Fibroblast of mammary gland (primary cell): ENCODE data around the gene ETS1.

Experiments
- DNase-seq: peaks from one replicate; pipeline ENCODE4 v3.0.0-alpha.2; 2010; ENCODE audit warnings: low read depth
- H3K4me3 ChIP-seq: 2 replicates; pipeline ENCODE4 v1.5.1; 2011; ENCODE audit warnings: low read depth, mild to moderate bottlenecking, low read length, moderate library complexity; ENCODE audit not compliant: control insufficient read depth
- TF ChIP-seq, protein P1 (sequence below): conservative IDR thresholded peaks from 2 replicates; pipeline ENCODE4 v1.5.1; 2011; ENCODE audit warnings: low read depth, low read length, inconsistent platforms; ENCODE audit not compliant: control insufficient read depth, insufficient read depth

Gene ETS1

DNA sequence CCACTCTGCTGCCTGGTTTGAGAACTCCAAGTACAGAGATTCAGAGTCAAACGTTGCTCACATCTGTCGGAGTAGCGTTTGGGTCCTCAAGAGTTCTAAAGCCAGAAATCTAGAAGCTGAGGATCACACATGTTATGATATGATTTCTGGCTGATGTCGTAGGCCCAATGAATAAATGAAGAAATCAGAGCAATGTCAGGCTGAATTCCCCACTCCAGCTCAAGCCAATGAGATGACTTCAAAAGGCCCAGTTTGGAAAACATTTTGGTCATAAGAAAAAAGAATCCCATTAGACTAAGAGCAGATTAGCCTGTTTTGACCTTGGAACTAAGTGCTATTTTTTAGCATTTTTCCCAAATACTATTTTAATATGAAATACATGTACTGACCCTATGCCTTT is 106.7 kb downstream of the ETS1 start:
- no peak overlapping the region for H3K4me3 ChIP-seq
- TF ChIP-seq, protein P1, sequence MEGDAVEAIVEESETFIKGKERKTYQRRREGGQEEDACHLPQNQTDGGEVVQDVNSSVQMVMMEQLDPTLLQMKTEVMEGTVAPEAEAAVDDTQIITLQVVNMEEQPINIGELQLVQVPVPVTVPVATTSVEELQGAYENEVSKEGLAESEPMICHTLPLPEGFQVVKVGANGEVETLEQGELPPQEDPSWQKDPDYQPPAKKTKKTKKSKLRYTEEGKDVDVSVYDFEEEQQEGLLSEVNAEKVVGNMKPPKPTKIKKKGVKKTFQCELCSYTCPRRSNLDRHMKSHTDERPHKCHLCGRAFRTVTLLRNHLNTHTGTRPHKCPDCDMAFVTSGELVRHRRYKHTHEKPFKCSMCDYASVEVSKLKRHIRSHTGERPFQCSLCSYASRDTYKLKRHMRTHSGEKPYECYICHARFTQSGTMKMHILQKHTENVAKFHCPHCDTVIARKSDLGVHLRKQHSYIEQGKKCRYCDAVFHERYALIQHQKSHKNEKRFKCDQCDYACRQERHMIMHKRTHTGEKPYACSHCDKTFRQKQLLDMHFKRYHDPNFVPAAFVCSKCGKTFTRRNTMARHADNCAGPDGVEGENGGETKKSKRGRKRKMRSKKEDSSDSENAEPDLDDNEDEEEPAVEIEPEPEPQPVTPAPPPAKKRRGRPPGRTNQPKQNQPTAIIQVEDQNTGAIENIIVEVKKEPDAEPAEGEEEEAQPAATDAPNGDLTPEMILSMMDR: no peak
- DNase-seq: no peak

DNA sequence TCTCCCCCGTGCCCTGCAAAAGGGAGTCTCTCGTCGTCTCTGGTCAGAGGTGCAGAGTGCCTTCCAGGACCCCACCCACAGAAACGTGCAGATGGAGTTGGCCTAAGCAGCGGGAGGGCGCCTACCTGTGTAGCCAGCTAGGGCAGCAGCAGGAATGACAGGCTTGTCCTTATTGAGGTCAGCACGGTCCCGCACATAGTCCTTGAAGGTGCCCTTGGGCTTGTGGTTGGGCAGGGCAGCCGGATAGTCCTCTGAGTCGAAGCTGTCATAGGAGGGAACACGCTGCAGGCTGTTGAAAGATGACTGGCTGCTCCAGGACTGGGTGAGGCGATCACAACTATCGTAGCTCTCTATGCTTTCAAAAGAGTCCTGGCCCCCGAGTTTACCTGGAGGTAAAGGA is 107.3 kb downstream of the ETS1 start:
- H3K4me3 ChIP-seq: no peak overlapping the region
- TF ChIP-seq, protein P1: no peak
- DNase-seq: no peak

GRCh38 chr11:128479144-128479543 is 108.2 kb downstream of the ETS1 start:
- H3K4me3 ChIP-seq: no peak overlapping the region
- TF ChIP-seq, protein P1: no peak
- no peak for DNase-seq

DNA sequence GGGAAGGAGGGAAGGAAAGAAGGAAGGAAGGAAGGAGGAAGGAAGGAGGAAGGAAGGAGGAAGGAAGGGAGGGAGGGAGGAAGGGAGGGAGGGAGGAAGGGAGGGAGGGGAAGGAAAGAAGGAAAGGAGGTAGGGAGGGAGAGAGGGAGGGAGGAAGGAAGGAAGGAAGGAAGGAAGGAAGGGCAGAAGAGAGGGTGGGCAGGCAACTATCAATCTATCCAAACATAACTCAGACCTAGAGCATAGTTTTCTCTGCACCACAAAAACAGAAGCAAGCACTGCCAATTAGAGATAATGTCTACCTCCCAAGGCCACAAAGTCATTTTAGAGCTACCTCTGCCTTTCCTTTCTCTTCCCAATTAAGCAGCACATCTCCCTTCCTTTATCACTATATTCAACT is 109.1 kb downstream of the ETS1 start:
- TF ChIP-seq, protein P1: no peak
- no peak overlapping the region for H3K4me3 ChIP-seq
- DNase-seq: no peak

- H3K4me3 ChIP-seq: no peak overlapping the region
- no peak for DNase-seq
- TF ChIP-seq, protein P1: no peak
Observed at GRCh38 chr11:128477811-128478210, 109.5 kb downstream of the ETS1 start.

DNA sequence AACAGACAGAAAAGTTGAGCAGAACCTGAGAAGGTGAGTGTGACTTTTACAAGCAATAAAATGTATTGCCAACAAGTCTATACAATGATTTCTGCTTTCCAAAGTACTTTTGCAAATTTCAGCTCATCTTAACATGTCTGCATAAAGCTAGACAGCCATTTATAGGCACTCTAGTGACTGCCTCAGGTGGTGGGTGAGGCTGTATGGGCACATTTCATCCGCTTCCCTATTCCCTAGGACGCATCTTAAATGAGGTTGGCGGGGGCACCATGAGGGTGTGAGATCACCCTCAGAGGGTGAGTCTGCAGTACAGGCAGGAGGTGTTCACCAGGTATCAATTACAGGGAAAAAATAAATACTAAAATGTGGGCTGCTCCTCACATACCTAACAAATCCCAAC is 110.1 kb downstream of the ETS1 start:
- H3K4me3 ChIP-seq: no peak overlapping the region
- no peak for DNase-seq
- TF ChIP-seq, protein P1: no peak

GRCh38 chr11:128476729-128477128 is 110.6 kb downstream of the ETS1 start:
- no peak for DNase-seq
- TF ChIP-seq, protein P1: no peak
- H3K4me3 ChIP-seq: no peak overlapping the region
